HG03066 (cell line): ENCODE data around the gene MACC1.

Experiments used
- ATAC-seq: cut with Tn5 transposase; IDR thresholded peaks from one replicate; pipeline ENCODE4 v1.9.1; 2021; ENCODE audit warnings: low read depth; ENCODE audit not compliant: unreplicated experiment

The MACC1 gene, protein sequence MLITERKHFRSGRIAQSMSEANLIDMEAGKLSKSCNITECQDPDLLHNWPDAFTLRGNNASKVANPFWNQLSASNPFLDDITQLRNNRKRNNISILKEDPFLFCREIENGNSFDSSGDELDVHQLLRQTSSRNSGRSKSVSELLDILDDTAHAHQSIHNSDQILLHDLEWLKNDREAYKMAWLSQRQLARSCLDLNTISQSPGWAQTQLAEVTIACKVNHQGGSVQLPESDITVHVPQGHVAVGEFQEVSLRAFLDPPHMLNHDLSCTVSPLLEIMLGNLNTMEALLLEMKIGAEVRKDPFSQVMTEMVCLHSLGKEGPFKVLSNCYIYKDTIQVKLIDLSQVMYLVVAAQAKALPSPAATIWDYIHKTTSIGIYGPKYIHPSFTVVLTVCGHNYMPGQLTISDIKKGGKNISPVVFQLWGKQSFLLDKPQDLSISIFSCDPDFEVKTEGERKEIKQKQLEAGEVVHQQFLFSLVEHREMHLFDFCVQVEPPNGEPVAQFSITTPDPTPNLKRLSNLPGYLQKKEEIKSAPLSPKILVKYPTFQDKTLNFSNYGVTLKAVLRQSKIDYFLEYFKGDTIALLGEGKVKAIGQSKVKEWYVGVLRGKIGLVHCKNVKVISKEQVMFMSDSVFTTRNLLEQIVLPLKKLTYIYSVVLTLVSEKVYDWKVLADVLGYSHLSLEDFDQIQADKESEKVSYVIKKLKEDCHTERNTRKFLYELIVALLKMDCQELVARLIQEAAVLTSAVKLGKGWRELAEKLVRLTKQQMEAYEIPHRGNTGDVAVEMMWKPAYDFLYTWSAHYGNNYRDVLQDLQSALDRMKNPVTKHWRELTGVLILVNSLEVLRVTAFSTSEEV

DNA sequence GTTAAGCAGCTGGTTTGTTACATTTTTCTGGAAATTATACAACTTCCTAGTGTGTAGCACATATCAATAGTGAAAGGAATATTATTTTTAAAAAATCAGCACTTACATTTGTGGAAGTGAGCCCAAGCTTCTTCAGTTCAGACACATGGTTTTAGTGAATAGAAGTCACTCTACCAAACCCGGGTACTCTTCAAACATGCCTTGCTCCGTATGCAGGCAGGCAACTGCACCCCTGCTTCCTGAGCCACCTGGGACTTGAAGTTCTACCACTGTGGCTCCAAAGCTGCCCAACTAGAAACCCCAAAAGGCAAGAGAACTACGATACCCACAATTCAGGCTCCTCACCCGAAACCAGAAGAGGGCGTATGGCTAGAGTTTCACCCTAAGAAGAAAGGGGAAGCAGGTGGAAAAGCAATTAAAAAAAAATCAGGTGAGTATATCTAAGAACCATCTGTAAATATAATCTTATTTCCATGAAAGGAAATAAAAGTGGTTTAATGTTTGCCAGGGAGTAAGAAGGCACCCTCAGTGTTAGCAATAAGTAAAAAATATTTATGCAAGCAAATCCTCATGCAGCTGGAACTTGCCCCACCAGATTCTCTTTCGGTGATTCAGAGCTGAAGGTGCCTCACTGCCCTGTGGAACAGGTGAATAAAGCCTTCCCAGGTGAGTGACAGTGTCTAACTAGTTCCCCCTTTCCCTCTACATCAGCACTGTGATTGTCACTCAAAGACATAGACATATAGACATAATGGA, at the start of gene MACC1:
MACC1 (minus strand) TSS at position 192 of the 756 bp plus-strand sequence. CDS start 55,522 bp downstream, outside the sequence.
- ATAC-seq = peak; percentile 47

GRCh38 chr7:20264623-20265022, 47.4 kb upstream of the MACC1 start:
- ATAC-seq = no peak

- no peak for ATAC-seq
Measured at GRCh38 chr7:20260223-20260622, 43.0 kb upstream of the MACC1 start.

- no peak for ATAC-seq
Measured at GRCh38 chr7:20257212-20257611, 40.0 kb upstream of the MACC1 start.

DNA sequence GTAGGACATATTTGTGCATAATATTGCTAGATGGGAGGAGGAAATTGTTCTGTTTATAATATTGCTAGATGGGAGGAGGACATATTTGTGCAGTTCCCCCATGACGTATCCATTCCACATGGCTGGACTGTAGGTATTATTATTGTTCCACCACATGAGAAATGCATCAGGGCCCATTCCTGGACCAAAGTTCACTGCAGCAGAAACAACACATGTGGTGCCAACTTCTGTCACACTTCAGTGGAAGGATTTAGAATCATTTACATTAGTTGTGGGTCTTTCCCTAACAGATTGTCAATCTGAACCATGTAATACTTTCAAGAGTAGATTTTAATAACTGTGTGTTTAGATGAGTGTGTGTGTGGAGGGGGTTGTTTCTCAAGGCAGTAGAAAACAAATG, 32.7 kb upstream of the MACC1 start:
- no peak for ATAC-seq

- no peak for ATAC-seq
Measured at GRCh38 chr7:20249376-20249775, 32.2 kb upstream of the MACC1 start.

GRCh38 chr7:20246236-20246635, 29.1 kb upstream of the MACC1 start:
- no peak for ATAC-seq

DNA sequence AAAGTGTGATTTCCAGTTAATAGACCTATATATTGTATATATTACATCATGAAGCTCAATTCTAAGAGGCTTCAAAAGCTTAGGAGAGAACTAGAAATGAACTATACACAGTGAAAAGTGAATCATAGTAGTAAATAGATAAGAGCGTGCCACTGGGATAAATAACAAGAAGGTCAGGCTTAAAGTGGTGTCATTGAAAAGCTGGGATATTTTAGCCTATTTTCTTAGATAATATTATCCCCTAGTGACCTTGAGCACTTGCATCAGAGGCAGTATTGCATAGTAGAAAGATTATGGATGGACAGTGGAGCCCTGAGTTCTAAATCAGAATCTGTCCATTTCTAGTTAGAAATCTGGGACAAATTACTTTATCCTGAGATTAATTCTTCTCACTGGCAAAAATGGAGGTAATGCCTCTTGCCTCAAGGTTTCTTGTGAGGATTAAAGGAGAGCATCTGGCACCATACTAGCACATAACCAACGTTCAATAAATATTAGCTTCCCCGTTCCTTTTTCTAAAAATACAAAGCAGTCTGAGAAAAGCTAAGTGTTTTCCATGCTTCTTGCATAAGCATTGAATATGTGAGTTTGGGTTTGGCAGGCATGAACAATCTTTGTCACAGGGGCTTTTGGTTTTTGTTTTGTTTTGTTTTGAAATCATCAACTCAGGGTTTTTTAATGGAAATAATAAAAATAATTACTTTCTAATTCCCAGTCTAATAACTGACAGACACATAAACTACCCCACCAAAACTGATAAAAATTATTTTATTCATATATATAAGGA, 27.3 kb upstream of the MACC1 start:
- ATAC-seq = no peak

- ATAC-seq = peak; percentile 29
Measured at GRCh38 chr7:20241911-20242261, 24.7 kb upstream of the MACC1 start.

DNA sequence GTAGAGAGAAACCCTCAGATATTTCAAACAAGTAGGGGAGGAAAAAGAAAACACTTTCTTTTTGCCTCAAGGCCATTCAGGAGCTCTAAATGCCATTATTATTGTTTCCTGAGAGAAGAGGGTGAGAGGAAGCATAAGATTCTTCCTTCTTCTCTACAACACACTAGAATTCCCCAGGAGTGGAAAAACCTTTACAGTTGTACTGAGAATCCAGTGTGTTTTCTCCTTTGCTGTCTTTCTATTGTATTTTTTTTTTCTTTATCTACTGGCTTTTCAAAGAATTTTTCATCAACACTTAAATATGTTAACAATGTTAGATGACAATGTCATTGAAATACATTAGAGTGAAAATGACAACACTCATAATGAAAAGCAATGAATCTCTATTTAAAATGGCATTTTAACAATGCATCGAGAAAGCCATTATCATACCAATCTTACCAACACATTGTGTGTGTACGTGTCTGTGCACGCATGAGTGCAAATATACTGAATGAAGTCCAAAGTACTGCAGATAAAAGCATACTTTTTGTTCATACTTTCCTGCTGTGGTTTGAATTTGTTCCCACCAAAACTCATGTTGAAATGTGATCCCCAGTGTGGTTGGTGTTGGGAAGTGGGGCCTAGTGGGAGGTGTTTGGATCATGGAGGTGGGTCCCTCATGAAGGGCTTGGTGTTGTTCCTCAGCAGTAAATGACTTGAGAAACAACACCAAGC, 24.2 kb upstream of the MACC1 start:
- ATAC-seq = no peak

DNA sequence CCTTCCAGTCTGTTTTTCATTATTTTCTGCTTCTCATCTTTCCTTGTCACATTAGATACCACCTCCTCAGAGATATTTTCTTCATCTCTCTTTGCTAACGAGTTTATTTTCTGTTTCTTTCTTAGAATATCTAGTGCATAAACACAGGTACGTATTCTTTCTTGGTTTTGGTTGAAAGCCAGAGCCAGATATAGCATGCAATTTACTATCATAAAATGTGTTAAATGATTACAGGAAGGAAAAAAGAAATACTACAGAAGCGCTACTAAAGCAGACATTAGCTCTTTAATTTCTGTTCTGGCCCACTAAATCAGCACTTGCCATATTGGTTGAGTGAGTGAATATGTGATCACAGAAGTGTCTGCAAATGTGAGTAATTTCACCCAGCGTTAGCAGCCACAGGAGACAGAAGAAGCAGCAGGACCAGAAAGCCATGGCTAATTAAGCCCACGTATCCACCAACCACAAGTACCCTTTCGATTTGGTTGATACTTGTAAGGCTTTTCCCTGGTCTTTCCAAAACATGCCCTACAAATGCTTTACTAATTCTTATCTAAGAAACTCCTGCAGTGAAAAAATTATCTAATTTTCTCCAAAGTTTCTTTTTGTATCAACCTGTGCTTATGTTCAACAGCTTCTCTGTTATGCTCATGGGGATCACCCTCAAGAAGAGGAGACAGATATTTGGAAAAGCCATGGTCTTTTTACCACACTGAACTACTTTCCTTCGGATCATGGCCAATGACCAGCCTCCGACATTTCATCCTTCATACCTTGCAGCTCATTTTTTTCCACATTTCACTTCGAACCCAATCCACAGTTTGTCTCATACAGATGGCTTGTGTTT, 23.1 kb upstream of the MACC1 start:
- peak; percentile 35 for ATAC-seq

DNA sequence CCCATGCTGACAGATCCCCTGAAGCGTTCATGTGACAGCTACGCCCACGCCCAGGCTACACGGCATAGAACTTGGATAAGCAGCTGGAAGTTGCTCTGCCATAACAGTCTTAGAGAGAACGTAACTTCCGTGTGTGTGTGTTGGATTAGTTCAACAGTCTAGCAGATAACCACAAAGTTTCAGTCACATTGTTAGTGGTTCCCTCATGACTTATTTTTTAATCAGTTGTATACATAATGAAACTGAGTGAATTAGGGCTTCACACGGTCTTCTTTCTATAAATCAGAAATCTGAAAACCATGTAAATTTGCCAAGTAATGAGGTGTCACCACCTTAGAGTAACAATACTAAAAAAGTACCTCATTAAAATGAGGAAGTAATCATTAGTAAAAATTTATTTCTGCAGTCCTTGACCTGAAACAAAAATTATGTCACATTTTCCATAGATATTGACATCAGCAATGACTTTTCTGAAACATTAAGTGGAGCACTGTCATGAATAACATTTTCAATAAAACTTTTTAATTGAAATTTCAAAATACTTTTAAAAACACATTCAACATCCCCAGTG, 21.7 kb upstream of the MACC1 start:
- peak; percentile 82 for ATAC-seq

GRCh38 chr7:20238194-20238753, 21.1 kb upstream of the MACC1 start:
- no peak for ATAC-seq

- ATAC-seq = no peak
Measured at GRCh38 chr7:20237464-20238193, 20.4 kb upstream of the MACC1 start.

GRCh38 chr7:20236790-20237189, 19.6 kb upstream of the MACC1 start:
- ATAC-seq = no peak

GRCh38 chr7:20236043-20236442, 18.9 kb upstream of the MACC1 start:
- ATAC-seq = no peak

- ATAC-seq = no peak
Measured at GRCh38 chr7:20235288-20235687, 18.1 kb upstream of the MACC1 start.
